T-helper 2 cell treated with Interferon-gamma antibody and Interleukin-4, amounts not matched to agents 5 μg/mL and 100 μg/mL, for 36 hours (primary cell): ENCODE measurements around the gene SLC39A11.

ENCODE experiments used
- DNase-seq: peaks from one replicate; pipeline ENCODE4 v3.0.0; 2021; ENCODE audit warnings: low spot score
- H3K27ac Mint-ChIP-seq: one replicate; pipeline ENCODE4 v1.8.0; 2021; ENCODE audit warnings: mild to moderate bottlenecking, mixed read lengths
- H3K27me3 Mint-ChIP-seq: one replicate; pipeline ENCODE4 v1.8.0; 2021; ENCODE audit warnings: low read depth, mixed read lengths
- H3K36me3 Mint-ChIP-seq: one replicate; pipeline ENCODE4 v1.8.0; 2021; ENCODE audit warnings: low read depth, mixed read lengths
- H3K4me1 Mint-ChIP-seq: one replicate; pipeline ENCODE4 v1.8.0; 2021; ENCODE audit warnings: low read depth, mixed read lengths
- H3K4me3 Mint-ChIP-seq: one replicate; pipeline ENCODE4 v1.8.0; 2022; ENCODE audit warnings: mild to moderate bottlenecking, moderate library complexity, mixed read lengths
- H3K9me3 Mint-ChIP-seq: one replicate; pipeline ENCODE4 v1.8.0; 2021; ENCODE audit warnings: mixed read lengths

The SLC39A11 gene

DNA sequence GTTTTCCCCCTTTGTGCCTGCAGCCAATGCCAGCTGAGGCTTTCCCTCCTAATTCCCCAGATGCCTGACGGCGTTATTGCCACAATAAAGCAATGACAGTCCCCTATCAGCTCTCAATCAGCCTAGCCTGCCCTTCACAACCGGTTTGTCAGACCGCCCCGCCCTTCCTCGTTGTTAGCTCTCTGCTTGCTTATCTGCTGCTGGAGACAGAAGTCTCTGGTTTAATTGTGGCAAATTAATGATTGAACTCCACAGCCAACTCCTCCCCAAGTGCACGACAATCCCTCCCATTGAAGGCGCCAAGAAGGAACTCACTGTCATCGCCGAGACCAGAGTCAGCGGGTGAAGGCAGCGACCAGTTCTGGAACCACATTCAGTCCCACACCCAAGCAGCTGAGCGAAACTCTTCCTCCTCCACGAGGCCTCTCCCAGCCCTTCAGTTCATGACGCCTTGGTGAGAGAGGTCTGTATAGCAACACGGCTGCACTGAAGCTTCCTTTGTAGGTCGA, 474.4 kb downstream of the SLC39A11 start:
- H3K4me3 Mint-ChIP-seq = peak overlapping the region; percentile 78
- no peaks in the 10 kb centered on the region for H3K9me3 Mint-ChIP-seq
- DNase-seq = peak; percentile 7
- H3K27me3 Mint-ChIP-seq = peaks cover 50% of the 10 kb centered on the region
- no peaks in the 10 kb centered on the region for H3K36me3 Mint-ChIP-seq
- H3K27ac Mint-ChIP-seq = peak overlapping the region; percentile 91
- H3K4me1 Mint-ChIP-seq = peaks cover 16% of the 10 kb centered on the region

DNA sequence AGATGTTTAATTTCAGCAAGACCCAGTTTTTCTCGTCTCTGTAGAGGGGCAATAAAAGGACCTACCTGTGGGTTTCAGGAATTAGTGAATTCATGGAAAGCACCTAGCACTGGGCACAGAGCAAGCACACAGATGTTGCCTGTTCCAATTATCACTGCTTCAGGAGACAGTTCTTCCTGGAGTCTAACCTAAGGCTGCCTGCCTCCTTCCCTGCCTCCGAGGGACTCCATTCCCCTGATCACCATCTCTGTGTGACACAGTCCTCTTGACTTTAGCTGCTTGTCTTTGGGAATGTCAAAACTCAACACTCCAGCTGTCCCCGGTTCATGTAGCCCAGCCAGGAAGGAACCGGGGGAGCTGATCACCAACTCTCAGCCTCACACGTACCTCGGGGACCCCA, 474.9 kb downstream of the SLC39A11 start:
- peaks cover 48% of the 10 kb centered on the region for H3K27me3 Mint-ChIP-seq
- H3K4me1 Mint-ChIP-seq = peaks cover 16% of the 10 kb centered on the region
- H3K27ac Mint-ChIP-seq = peak overlapping the region; percentile 91
- no peaks in the 10 kb centered on the region for H3K36me3 Mint-ChIP-seq
- DNase-seq = no peak
- no peaks in the 10 kb centered on the region for H3K9me3 Mint-ChIP-seq
- H3K4me3 Mint-ChIP-seq = peak overlapping the region; percentile 78

DNA sequence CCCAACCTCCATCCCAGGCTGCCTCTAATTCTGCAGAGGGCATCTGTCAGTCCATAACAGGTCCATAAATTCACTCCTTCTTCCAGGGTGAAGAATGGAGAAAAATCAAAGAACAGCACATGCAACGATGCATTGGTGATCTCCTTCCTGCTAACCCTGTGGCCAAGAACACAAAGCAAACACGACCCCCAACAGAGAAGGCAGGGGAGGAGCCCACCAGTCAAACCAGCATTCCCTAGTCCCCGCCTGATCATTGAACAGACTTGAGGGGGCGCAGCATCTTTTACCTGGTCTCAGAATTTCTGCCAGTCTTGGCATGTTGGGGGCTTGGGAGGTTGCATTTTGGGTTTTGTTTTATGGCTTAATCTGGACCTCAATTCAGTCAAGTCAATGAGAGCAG, 476.0 kb downstream of the SLC39A11 start:
- DNase-seq = no peak
- Mint-ChIP-seq H3K27ac (no peak overlapping the region), H3K27me3 (peaks cover 47% of the 10 kb centered on the region), H3K9me3 (no peaks in the 10 kb centered on the region), H3K36me3 (no peaks in the 10 kb centered on the region), H3K4me3 (no peak overlapping the region), H3K4me1 (peaks cover 16% of the 10 kb centered on the region)

DNA sequence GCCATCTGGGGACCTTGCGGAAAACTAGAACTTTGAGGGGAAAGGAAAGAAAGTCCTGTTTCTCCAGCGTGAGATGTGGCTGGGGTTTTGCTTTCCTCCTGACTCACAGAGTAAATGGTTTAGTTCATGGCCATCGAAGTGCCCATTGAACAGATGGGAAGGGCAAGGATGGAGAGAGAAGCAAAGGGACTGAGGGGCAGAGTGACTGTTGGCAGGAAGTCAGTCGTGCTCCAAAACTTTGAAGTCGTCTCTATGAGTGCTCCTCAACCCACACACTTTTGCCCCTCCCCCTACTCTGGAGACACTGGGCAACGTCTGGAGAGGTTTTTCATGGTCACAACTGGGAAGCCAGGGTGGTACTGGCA, 476.9 kb downstream of the SLC39A11 start:
- no peak for DNase-seq
- no peaks in the 10 kb centered on the region for H3K9me3 Mint-ChIP-seq
- H3K4me3 Mint-ChIP-seq = no peak overlapping the region
- H3K36me3 Mint-ChIP-seq = no peaks in the 10 kb centered on the region
- H3K27me3 Mint-ChIP-seq = peaks cover 46% of the 10 kb centered on the region
- H3K4me1 Mint-ChIP-seq = peaks cover 16% of the 10 kb centered on the region
- no peak overlapping the region for H3K27ac Mint-ChIP-seq

DNA sequence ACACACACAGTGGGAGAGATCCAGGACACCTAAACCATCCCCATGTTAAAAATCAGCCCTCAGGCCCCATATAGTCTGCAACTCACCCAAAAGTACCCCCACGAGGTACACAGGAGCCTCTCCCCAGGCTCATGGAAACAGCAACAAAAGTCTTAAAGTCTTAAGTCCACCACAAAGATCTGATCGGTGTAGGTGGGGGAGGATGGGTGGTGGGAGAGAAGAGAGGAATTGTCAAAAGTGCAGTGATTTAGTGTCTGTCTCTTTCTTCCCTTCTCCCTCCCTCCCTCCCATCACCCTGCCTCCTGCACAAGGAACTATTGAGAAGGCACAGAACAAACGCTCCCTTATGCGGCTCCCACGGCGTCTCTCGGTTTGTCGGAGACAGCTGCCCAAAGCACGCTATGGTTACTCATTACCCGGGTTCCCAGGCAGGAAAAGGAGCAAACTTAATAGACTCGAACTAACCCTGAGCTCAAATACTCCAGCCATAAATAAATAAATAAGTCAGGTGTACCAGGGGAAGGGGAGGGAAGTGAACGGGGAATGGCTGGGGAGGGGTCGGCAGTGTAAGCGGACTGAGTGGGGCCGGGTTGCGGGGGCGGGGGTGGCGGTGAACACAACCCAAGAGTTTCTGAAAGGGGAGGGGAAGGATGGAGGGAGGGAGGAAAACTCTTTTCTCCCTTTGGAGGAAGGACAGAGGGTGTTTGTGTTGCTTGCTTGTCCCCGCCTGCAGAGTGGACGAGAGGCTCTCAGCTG, 477.4 kb downstream of the SLC39A11 start:
- Mint-ChIP-seq H3K4me3 (no peak overlapping the region), H3K4me1 (peaks cover 16% of the 10 kb centered on the region), H3K36me3 (no peaks in the 10 kb centered on the region), H3K9me3 (no peaks in the 10 kb centered on the region), H3K27ac (no peak overlapping the region), H3K27me3 (peaks cover 43% of the 10 kb centered on the region)
- DNase-seq = no peak

DNA sequence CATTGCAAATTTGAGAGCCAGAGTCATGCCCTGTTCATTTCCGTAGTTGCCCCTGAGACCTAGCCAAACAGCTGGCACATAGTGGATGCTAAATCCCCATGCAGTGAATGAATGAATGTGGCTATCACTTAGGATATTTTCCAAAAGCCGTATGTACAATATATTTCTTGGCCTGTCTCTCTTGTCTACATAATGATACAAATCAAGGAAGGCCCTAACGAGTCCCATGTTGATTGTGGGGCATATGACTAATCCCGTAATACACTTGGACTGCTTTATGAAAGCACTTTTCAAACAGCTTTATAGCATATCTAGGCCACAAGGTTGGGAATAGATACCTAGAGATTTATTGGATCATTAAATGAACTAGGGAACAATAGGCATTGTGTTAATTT, 478.0 kb downstream of the SLC39A11 start:
- Mint-ChIP-seq H3K27me3 (peaks cover 41% of the 10 kb centered on the region), H3K36me3 (no peaks in the 10 kb centered on the region)
- DNase-seq = no peak

DNA sequence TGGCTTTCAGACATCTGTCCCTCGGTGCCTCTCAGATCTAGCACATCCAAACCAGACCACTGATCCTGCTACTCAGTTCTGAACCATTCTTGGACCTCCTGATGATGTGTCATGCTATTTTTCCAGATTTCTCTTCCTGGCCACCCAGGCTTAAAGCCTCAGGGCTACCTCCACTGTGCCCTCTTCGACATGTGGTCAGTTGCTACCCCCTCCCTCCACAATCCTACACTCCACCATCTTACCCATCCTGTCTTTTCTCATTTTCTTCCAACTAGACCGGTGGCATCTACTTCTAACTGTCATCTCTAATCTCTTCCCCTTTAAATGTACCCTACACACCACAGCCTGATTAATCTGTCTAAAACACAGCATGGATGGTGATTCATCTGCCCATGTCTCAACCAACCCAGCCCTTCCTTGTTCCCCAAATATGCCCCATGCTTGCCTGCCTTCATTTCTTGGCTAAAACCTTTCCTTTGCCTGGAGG, 478.6 kb downstream of the SLC39A11 start:
- DNase-seq = no peak

More for the DNA sequence above, 478.0 kb downstream of the SLC39A11 start:
- no peak overlapping the region for H3K4me3 Mint-ChIP-seq
- no peaks in the 10 kb centered on the region for H3K9me3 Mint-ChIP-seq
- no peak overlapping the region for H3K27ac Mint-ChIP-seq
- peaks cover 16% of the 10 kb centered on the region for H3K4me1 Mint-ChIP-seq

DNA sequence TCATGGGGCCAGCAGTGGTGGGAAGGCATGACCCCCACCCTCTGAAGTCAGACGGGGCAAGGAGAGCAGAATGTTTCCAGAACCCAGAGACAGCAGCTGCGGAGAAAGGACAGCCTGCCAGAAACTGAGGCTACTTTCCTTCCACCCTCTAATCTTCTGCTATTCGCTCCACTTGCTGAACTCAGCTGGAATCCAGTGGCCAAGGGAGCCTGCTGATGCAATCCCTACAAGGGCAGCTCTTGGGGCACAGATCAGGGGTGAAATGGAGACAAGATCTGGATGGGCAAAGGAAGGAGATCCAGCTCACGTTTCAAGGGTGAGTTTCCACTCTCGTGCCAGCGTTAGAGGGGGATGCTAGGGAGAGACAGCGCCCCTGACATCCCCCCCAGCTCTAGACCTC, 479.1 kb downstream of the SLC39A11 start:
- H3K4me3 Mint-ChIP-seq = no peak overlapping the region
- DNase-seq = no peak
- H3K9me3 Mint-ChIP-seq = peaks cover under 1% of the 10 kb centered on the region
- peaks cover 13% of the 10 kb centered on the region for H3K4me1 Mint-ChIP-seq
- peaks cover 38% of the 10 kb centered on the region for H3K27me3 Mint-ChIP-seq
- H3K36me3 Mint-ChIP-seq = no peaks in the 10 kb centered on the region
- no peak overlapping the region for H3K27ac Mint-ChIP-seq

More for the DNA sequence above, 478.6 kb downstream of the SLC39A11 start:
- Mint-ChIP-seq H3K36me3 (no peaks in the 10 kb centered on the region), H3K27ac (no peak overlapping the region), H3K4me1 (peaks cover 16% of the 10 kb centered on the region), H3K4me3 (no peak overlapping the region), H3K9me3 (no peaks in the 10 kb centered on the region), H3K27me3 (peaks cover 38% of the 10 kb centered on the region)

DNA sequence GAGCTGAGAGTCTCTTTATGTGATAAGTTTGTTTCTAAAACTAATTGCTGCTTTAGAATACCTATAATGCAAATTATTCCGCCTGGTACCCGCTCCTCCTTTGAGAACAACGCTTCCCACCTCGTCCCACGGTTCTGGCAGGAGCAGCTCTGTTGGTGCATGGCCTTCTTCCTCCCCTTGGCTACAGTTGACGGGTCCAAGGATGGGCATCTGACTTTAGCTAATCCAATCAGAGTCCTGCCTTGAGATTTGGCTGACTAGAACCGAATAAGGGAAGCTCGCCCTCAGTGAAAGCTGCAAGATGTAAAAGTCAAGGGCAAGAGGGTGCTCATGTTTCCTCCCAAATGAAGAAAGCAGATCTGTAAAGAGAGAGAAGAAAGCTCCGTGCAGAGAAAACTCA, 481.3 kb downstream of the SLC39A11 start:
- Mint-ChIP-seq H3K27me3 (peaks cover 29% of the 10 kb centered on the region), H3K4me3 (no peak overlapping the region), H3K27ac (no peak overlapping the region), H3K4me1 (no peaks in the 10 kb centered on the region), H3K9me3 (peaks cover 14% of the 10 kb centered on the region), H3K36me3 (no peaks in the 10 kb centered on the region)
- DNase-seq = no peak

DNA sequence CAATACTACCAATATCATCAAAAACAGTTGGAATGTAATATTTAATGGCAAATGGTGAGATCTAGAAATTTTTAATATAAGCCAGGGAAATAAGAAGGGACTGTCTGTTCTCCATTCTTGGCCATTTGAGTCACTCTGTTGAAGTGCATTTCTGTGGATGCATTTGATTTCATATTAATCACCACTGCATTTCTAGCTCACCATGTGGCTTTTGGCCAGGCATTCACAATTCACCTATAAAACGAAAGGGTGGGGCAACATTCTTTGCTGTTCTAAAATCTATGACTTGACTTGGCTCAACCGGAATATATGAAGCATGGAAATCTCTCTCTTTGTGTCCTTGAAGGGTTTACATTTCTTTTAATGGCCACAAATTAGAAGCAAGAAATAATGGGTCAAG, 483.0 kb downstream of the SLC39A11 start:
- H3K4me3 Mint-ChIP-seq = no peak overlapping the region
- H3K27me3 Mint-ChIP-seq = peaks cover 25% of the 10 kb centered on the region
- no peak overlapping the region for H3K27ac Mint-ChIP-seq
- H3K9me3 Mint-ChIP-seq = peaks cover 14% of the 10 kb centered on the region
- no peak for DNase-seq
- H3K36me3 Mint-ChIP-seq = no peaks in the 10 kb centered on the region
- no peaks in the 10 kb centered on the region for H3K4me1 Mint-ChIP-seq

DNA sequence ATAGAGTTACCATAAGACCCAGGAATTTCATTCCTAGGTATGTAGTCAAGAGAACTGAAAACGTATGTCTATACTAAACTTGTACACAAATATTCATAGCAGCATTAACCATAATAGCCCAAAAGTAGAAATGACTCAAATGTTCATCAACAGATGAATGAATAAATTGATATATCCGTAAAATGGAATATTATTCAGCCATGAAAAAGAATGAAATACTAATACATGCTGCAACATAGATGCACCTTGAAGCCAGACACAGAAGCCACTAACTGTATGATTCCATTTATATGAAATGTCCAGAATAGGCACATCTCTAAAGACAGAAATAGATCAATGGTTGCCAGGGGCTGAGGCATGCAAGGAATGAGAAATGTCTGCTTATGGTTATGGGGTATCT, 484.1 kb downstream of the SLC39A11 start:
- Mint-ChIP-seq H3K9me3 (peaks cover 14% of the 10 kb centered on the region), H3K27me3 (peaks cover 20% of the 10 kb centered on the region), H3K27ac (no peak overlapping the region)

DNA sequence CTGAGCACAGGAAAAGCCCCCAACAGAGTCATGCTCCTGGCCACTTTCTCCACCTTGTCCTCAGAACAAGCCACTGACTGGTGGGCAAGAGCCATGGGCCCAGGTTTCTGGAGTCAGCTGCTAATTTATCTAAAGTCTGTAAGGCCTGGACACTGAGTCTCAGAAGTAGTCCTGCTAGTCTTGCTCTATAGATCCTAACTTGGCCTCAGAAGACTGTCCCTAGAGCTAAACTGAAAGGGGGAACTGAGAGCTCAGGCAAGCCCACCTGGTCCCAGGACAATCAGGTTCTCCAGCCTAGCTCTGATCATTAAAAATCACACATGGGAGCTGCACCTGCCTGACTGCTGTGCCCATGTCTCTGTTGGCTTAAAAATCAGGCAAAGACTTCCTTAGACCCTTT, 485.8 kb downstream of the SLC39A11 start:
- Mint-ChIP-seq H3K4me1 (no peaks in the 10 kb centered on the region), H3K4me3 (no peak overlapping the region), H3K9me3 (peaks cover 14% of the 10 kb centered on the region), H3K36me3 (no peaks in the 10 kb centered on the region), H3K27ac (no peak overlapping the region), H3K27me3 (peaks cover 13% of the 10 kb centered on the region)
- DNase-seq = no peak

More for the DNA sequence above, 484.1 kb downstream of the SLC39A11 start:
- Mint-ChIP-seq H3K4me3 (no peak overlapping the region), H3K36me3 (no peaks in the 10 kb centered on the region), H3K4me1 (no peaks in the 10 kb centered on the region)
- no peak for DNase-seq

DNA sequence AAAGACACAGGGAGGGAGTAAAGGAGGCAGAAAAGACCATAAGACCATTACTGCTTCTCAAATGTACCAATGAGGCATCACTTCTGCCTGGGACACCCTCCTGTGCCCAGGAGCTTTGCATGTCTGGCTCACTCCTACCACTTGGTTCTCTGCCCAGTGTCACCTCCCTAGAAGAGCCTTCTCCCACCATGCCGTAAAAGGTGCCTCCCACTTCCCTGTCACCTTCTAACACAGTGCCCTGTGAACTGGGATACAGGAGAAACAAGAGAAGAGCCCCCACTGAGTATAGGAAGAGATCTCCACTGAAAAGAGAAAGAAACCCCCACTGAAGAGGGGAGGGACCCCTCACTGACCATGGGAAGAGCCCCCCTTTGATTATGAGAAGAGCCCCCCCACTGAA, 486.9 kb downstream of the SLC39A11 start:
- no peak for DNase-seq

DNA sequence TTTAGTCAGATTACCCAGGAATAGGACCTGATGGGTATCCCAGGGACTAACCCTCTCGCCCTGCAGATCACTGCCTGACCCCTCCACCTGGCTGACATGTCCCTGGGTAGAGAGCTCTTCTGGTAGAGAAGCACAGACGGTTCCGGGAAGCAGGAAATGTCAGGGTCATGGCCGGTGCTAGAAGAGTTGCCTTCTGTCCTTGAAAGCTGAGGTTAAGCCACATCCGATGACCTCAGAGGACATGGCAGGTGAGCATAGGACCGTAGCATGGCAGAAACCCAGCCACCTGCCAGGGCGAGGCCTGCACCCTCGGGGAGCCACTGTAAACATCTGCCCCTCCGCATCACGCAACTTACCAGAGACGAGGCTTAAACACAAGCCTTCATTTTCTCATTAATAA, 488.0 kb downstream of the SLC39A11 start:
- DNase-seq = no peak
- H3K36me3 Mint-ChIP-seq = no peaks in the 10 kb centered on the region

More for the DNA sequence above, 486.9 kb downstream of the SLC39A11 start:
- no peaks in the 10 kb centered on the region for H3K4me1 Mint-ChIP-seq
- H3K4me3 Mint-ChIP-seq = no peak overlapping the region
- H3K27me3 Mint-ChIP-seq = peaks cover 14% of the 10 kb centered on the region
- H3K9me3 Mint-ChIP-seq = peaks cover 14% of the 10 kb centered on the region
- H3K36me3 Mint-ChIP-seq = no peaks in the 10 kb centered on the region
- H3K27ac Mint-ChIP-seq = no peak overlapping the region

More for the DNA sequence above, 488.0 kb downstream of the SLC39A11 start:
- peaks cover 16% of the 10 kb centered on the region for H3K27me3 Mint-ChIP-seq
- no peak overlapping the region for H3K27ac Mint-ChIP-seq
- H3K4me3 Mint-ChIP-seq = no peak overlapping the region
- H3K9me3 Mint-ChIP-seq = peaks cover 14% of the 10 kb centered on the region
- no peaks in the 10 kb centered on the region for H3K4me1 Mint-ChIP-seq
